ENCODE measurements around the gene DUS1L.
A peak's percentile ranks its signal among the peaks of the same experiment; 100 is the strongest.
"Not testable (repeated sequence)": the region's sequence is repeated elsewhere in the genome, so short reads cannot be mapped to it uniquely, and the experiment has no call there.

The DUS1L gene

DNA sequence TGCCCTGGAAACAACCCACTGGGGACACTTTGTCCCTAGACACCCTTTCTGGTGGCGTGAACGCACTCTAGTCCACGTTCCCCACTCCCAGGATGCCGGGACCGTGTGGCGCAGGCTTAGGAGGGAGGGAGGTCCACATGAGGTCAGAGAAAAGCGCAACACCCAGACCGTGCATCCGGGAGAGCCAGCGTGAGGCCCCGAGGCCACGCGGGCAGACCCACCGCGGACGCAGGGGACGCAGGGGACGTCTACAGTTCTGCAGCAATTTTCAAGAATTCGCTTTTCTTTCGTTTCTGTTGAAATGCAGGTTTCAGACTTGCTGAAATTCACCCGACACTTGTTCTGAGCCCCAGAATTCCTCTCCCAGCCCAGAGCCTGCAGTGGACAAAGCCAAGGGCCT lies 18.7 kb downstream of the DUS1L start:
- Mint-ChIP-seq H3K9me3 (no peaks in the 10 kb centered on the region), H3K4me1 (ENCODE audit: low read depth) (no peaks in the 10 kb centered on the region), H3K4me3 (no peak overlapping the region), H3K27ac (no peak overlapping the region), H3K36me3 (ENCODE audit: low read depth) (no peaks in the 10 kb centered on the region), H3K27me3 (ENCODE audit: low read depth) (no peaks in the 10 kb centered on the region)
- no peak for DNase-seq (ENCODE audit: low spot score)

GRCh38 chr17:82045936-82046484 lies 19.6 kb downstream of the DUS1L start:
- H3K4me1 Mint-ChIP-seq (ENCODE audit: low read depth), result no peaks in the 10 kb centered on the region

GRCh38 chr17:82043507-82043906 lies 22.1 kb downstream of the DUS1L start:
- H3K27me3 Mint-ChIP-seq (ENCODE audit: low read depth), result no peaks in the 10 kb centered on the region
- H3K27ac Mint-ChIP-seq, result no peak overlapping the region
- H3K36me3 Mint-ChIP-seq (ENCODE audit: low read depth), result no peaks in the 10 kb centered on the region
- H3K4me1 Mint-ChIP-seq (ENCODE audit: low read depth), result peaks cover 8% of the 10 kb centered on the region
- no peak for DNase-seq (ENCODE audit: low spot score)
- no peak overlapping the region for H3K4me3 Mint-ChIP-seq
- no peaks in the 10 kb centered on the region for H3K9me3 Mint-ChIP-seq

More at GRCh38 chr17:82045936-82046484, 19.6 kb downstream of the DUS1L start:
- H3K4me3 Mint-ChIP-seq, result no peak overlapping the region
- no peaks in the 10 kb centered on the region for H3K27me3 Mint-ChIP-seq (ENCODE audit: low read depth)
- H3K9me3 Mint-ChIP-seq, result no peaks in the 10 kb centered on the region
- DNase-seq (ENCODE audit: low spot score), result no peak
- no peaks in the 10 kb centered on the region for H3K36me3 Mint-ChIP-seq (ENCODE audit: low read depth)
- no peak overlapping the region for H3K27ac Mint-ChIP-seq

DNA sequence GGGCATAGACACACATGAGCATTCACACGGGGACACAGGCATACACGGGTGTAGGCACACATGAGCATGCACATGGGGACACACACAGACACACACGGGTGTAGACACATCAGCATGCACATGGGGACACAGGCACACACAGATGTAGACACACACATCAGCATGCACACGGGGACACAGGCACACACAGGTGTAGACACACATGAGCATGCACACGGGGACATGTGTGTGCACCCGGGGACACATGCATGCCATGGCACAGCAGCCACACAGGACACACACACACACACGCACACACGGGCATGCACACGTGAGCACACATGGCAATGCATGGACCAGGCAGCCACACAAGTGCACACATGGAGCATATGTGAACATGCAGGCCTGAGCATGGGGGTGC lies 23.0 kb downstream of the DUS1L start:
- no peaks in the 10 kb centered on the region for H3K27me3 Mint-ChIP-seq (ENCODE audit: low read depth)
- DNase-seq (ENCODE audit: low spot score), result no peak

GRCh38 chr17:82041144-82041814 lies 24.3 kb downstream of the DUS1L start:
- Mint-ChIP-seq H3K4me1 (ENCODE audit: low read depth) (peaks cover 12% of the 10 kb centered on the region), H3K27me3 (ENCODE audit: low read depth) (no peaks in the 10 kb centered on the region), H3K9me3 (no peaks in the 10 kb centered on the region), H3K27ac (no peak overlapping the region), H3K36me3 (ENCODE audit: low read depth) (no peaks in the 10 kb centered on the region), H3K4me3 (no peak overlapping the region)
- no peak for DNase-seq (ENCODE audit: low spot score)

More for the DNA sequence above, 23.0 kb downstream of the DUS1L start:
- peaks cover 12% of the 10 kb centered on the region for H3K4me1 Mint-ChIP-seq (ENCODE audit: low read depth)
- no peaks in the 10 kb centered on the region for H3K9me3 Mint-ChIP-seq
- H3K36me3 Mint-ChIP-seq (ENCODE audit: low read depth), result no peaks in the 10 kb centered on the region
- no peak overlapping the region for H3K27ac Mint-ChIP-seq
- no peak overlapping the region for H3K4me3 Mint-ChIP-seq

DNA sequence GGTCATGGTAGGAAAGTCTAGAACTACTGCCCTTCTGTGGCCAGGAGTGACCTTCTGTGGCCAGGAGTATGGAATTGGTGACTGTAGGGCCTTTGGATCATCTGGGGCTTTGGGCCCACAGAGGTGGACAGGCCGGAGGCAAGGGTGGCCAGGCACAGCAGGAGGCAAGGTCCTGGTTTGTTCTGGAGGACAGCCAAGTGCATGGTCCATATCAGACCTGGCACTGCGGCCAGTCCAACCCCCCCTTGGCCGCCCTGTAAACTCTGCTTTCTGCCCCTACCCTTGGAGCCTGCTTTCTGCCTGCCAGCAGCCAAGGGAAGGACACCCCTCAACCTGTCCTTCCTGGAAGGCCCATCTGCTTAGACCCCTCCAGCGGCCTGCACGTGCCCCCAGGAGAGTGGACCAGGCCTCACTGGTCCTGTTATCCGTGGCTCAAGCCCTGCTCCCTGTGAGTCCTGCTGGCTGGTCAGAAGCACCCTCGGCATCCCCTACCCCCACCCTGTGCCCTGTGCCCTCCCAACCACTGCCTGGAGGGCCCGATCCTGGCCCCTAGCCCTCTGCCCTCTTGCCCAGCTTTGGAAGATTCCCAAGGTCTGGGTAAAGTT lies 25.8 kb downstream of the DUS1L start:
- no peak overlapping the region for H3K4me3 Mint-ChIP-seq
- peaks cover 6% of the 10 kb centered on the region for H3K36me3 Mint-ChIP-seq (ENCODE audit: low read depth)
- H3K9me3 Mint-ChIP-seq, result no peaks in the 10 kb centered on the region
- H3K27me3 Mint-ChIP-seq (ENCODE audit: low read depth), result no peaks in the 10 kb centered on the region
- no peak overlapping the region for H3K27ac Mint-ChIP-seq
- peaks cover 19% of the 10 kb centered on the region for H3K4me1 Mint-ChIP-seq (ENCODE audit: low read depth)
- no peak for DNase-seq (ENCODE audit: low spot score)

DNA sequence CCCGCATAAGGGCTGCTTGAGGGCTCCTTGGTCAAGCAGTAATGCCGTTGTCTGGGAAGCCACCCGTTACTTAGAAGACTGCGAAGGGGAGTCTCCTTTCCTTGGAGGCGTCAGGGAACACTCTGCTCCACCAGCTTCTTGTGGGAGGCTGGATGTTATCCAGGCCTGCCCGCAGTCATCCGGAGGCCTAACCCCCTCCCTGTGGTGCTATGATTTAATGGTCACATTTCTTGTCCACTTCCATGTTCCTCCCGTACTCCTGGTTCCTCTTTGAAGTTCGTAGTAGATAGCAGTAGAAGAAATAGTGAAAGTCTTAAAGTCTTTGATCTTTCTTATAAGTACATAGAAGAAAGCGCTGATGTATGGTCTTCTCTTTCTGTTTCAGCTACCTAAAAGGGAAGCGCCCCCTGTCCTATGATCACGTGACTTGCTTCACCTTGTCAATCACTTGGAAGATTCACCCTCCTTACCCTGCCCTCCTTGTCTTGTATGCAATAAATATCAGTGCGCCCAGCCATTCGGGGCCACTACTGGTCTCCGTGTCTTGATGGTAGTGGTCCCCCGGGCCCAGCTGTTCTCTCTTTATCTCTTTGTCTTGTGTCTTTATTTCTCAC lies 26.7 kb downstream of the DUS1L start:
- not testable (repeated sequence) for H3K9me3 Mint-ChIP-seq; H3K27me3 Mint-ChIP-seq (ENCODE audit: low read depth); DNase-seq (ENCODE audit: low spot score); H3K4me3 Mint-ChIP-seq; H3K36me3 Mint-ChIP-seq (ENCODE audit: low read depth)
- Mint-ChIP-seq H3K4me1 (ENCODE audit: low read depth) (peaks cover 19% of the 10 kb centered on the region), H3K27ac (peak overlapping the region; percentile 8)

DNA sequence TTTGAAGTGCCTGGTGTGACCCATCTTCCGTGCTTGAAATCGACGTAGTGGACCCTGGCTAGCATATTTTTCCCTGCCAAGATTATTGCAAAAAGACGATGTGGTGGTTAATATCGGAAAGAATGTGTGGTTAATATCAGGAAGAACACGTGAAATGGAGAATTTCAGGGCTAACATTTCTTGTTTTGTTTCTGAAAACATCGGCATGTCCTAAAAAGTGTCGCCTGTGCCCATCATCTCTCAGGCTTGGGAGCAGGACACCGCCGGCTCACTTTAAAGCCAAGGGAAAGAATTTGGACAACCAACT lies 27.8 kb downstream of the DUS1L start:
- H3K9me3 Mint-ChIP-seq, result no peaks in the 10 kb centered on the region
- H3K27me3 Mint-ChIP-seq (ENCODE audit: low read depth), result no peaks in the 10 kb centered on the region
- peaks cover 19% of the 10 kb centered on the region for H3K4me1 Mint-ChIP-seq (ENCODE audit: low read depth)
- peak overlapping the region; percentile 97 for H3K27ac Mint-ChIP-seq
- peaks cover 8% of the 10 kb centered on the region for H3K36me3 Mint-ChIP-seq (ENCODE audit: low read depth)
- peak overlapping the region; percentile 83 for H3K4me3 Mint-ChIP-seq
- no peak for DNase-seq (ENCODE audit: low spot score)

DNA sequence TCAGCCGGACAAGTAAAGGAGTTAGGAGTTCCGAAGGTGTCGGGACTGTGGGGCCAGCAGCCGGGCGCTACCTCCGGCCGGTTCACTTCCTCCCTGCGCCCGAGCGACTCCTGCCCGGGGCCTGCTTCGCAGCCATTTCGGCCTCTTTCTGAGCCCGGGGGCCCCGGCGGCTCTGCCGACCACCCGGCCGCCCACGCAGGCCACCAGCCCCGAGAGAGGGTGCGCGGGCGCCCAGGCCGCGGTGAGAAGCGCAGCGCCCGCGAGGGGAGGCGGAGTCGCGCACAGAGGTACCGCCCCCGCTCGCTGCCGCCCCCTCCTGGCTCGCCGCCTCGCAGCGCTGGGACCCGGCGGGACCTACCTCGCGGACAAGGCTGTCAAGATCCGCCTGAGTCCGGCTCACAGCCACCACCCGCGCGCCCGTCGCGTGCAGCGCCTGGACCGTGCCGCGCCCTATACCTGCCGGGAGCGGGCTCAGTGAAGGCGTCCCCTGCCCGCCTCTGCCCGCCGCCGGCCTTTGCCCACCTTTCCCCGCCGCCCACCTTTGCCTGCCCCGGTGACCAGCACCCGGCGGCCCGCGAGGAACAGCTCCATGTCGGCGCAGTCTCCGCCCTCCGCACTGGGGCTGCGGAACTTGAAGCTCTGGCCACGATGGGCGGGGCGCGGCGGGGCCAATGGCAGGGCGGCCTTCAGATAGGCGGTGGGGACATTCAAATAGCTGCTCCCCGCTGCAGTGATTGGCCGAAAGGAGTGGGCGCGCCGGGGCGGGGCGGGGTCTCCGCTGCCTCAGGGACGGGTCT lies 28.3 kb downstream of the DUS1L start, which contains the start of gene DCXR:
TSS of gene DCXR (minus strand) at position 606 of the 797 bp plus-strand sequence. CDS start at position 591, 15 bp downstream.
- peak within 1 kb of the TSS; percentile 83 for H3K4me3 Mint-ChIP-seq
- peak; percentile 98 for DNase-seq (ENCODE audit: low spot score)
- H3K4me1 Mint-ChIP-seq (ENCODE audit: low read depth), result peaks cover 19% of the 10 kb centered on the region
- peaks cover 9% of the 10 kb centered on the region for H3K36me3 Mint-ChIP-seq (ENCODE audit: low read depth)
- no peaks in the 10 kb centered on the region for H3K27me3 Mint-ChIP-seq (ENCODE audit: low read depth)
- H3K27ac Mint-ChIP-seq, result peak within 1 kb of the TSS; percentile 97
- no peaks in the 10 kb centered on the region for H3K9me3 Mint-ChIP-seq

DNA sequence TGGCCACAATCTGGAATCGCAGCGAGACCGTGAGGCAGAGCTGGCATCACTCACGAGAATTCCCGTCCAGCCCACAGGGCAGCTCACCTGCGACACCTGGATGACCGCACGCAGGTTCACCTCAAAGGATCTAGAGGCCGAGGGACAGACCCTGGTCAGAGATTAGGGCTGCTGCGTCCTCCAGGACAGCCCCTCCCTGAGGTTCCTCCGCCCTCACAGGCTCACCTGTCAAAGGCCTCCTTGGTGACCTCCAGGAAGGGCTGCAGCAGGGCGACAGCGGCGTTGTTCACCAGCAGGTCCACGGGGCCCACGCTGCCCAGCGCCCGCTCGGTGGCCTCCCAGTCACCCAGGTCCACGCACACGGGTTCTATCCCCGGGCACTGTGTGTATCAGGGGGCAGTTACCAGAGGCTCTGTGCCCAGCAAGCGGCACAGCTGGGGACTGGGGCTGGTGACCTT lies 28.9 kb downstream of the DUS1L start:
- Mint-ChIP-seq H3K27ac (no peak overlapping the region), H3K4me3 (peak overlapping the region; percentile 74), H3K9me3 (no peaks in the 10 kb centered on the region), H3K4me1 (ENCODE audit: low read depth) (peaks cover 19% of the 10 kb centered on the region), H3K36me3 (ENCODE audit: low read depth) (peaks cover 9% of the 10 kb centered on the region), H3K27me3 (ENCODE audit: low read depth) (no peaks in the 10 kb centered on the region)
- no peak for DNase-seq (ENCODE audit: low spot score)

DNA sequence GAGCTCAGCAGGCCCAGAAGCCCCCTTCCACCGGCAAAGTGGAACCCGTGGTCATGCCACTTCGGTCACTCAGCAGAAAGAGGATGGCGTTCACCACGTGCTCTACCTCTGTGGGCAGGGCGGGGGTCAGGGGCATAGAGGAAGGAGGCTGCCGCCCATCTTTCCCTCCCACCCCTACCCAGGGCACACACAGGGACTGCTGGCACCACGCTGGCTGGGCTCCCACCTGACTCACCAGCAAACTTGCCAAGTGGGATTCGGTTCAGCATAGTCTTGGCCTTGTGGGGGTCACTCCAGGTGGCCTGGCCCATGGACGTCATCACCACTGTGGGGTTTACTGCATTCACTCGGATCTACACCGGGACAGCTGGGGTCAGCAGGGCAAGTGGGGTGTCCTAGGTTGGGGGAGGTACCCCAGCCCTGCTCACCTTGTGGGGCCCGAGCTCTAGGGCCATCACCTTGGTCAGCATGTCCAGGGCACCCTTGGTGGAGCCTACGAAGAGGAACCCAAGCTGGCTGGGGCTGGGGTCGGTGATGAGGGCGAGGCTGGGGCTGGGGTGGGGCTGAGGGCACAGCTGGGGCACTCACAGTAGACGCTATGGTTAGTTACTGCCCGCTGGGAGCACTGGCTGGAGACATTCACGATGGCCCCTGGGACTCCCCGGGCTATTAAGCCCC lies 29.5 kb downstream of the DUS1L start:
- Mint-ChIP-seq H3K4me1 (ENCODE audit: low read depth) (peaks cover 19% of the 10 kb centered on the region), H3K4me3 (peak overlapping the region; percentile 74), H3K27me3 (ENCODE audit: low read depth) (no peaks in the 10 kb centered on the region), H3K27ac (no peak overlapping the region), H3K9me3 (no peaks in the 10 kb centered on the region), H3K36me3 (ENCODE audit: low read depth) (peaks cover 9% of the 10 kb centered on the region)
- DNase-seq (ENCODE audit: low spot score), result no peak

- no peaks in the 10 kb centered on the region for H3K9me3 Mint-ChIP-seq
- H3K27me3 Mint-ChIP-seq (ENCODE audit: low read depth), result no peaks in the 10 kb centered on the region
- peaks cover 19% of the 10 kb centered on the region for H3K4me1 Mint-ChIP-seq (ENCODE audit: low read depth)
- DNase-seq (ENCODE audit: low spot score), result no peak
- H3K27ac Mint-ChIP-seq, result no peak overlapping the region
- peak overlapping the region; percentile 74 for H3K4me3 Mint-ChIP-seq
- H3K36me3 Mint-ChIP-seq (ENCODE audit: low read depth), result peaks cover 9% of the 10 kb centered on the region
These were observed 30.1 kb downstream of the DUS1L start for GRCh38 chr17:82035488-82035887.

DNA sequence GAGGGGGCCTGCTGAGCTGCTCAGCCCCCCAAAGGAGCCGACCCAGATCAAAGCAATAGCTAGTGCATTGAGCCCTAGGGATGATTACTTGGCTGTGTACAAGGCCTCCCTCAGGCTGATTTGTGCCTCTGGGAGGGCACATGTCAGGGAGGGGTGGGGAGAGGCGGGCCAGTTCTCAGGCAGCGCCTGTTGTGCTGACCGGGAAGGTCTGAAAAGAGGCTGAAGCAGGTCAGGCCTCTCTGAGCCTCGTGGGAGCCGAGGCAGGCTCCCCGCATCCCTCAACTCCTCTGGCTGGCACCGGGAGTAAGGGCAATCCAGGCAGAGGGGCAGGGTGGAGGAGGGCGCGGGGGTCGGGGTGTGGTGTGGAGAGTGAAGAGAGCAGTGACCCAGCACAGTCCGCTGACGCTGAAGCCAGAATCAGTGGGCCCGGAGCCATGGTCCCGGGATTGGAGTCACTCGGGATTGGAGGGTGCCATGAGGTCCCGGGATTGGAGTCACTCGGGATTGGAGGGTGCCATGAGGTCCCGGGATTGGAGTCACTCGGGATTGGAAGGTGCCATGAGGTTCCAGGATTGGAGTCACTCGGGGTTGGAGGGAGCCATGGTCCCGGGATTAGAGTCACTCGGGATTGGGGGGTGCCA lies 31.1 kb downstream of the DUS1L start:
- Mint-ChIP-seq H3K27ac (no peak overlapping the region), H3K36me3 (ENCODE audit: low read depth) (peaks cover 11% of the 10 kb centered on the region), H3K27me3 (ENCODE audit: low read depth) (no peaks in the 10 kb centered on the region), H3K4me3 (no peak overlapping the region), H3K4me1 (ENCODE audit: low read depth) (peaks cover 19% of the 10 kb centered on the region), H3K9me3 (no peaks in the 10 kb centered on the region)
- DNase-seq (ENCODE audit: low spot score), result no peak

Measured in T-helper 2 cell treated with Interferon-gamma antibody and Interleukin-4, amounts not matched to agents 5 μg/mL and 100 μg/mL, for 36 hours (primary cell).